ENCODE data around the gene ZKSCAN8. TPM values are rescaled to one million over a fixed set of nuclear protein-coding genes. Genes with fewer than 3 reads are reported as not detected.

ZKSCAN8 gene
- total and polyA plus RNA-seq, 2 donors (not counting 1 experiment from before 2014, with no cell fraction given) = 10.9 to 52.8 TPM

- H3K27me3 Mint-ChIP-seq = peaks cover 16% of the 10 kb centered on the region
- Histone ChIP-seq H3K4me2 (replicated peaks; ENCODE audit: low read depth, low read length, poor library complexity, severe bottlenecking) (no peak overlapping the region), H3K4me1 (ENCODE audit: control insufficient read depth in 2 of 2, insufficient read depth in 2 of 2, low read length in 2 of 2) (no peaks in the 10 kb centered on the region), H3K9ac (ENCODE audit: low read length) (no peak overlapping the region), H3K4me3 (ENCODE audit: control extremely low read depth in 1 of 5, extremely low read depth in 1 of 5, insufficient read depth in 1 of 5, low read depth in 2 of 5, low read length in 4 of 5) (no peak overlapping the region), H3K27ac (ENCODE audit: low read length in 2 of 2) (no peak overlapping the region), H4K20me1 (ENCODE audit: control insufficient read depth, insufficient read depth, low read length, poor library complexity, severe bottlenecking) (no peaks in the 10 kb centered on the region), H3K9me3 (ENCODE audit: control extremely low read depth in 1 of 3, control insufficient read depth in 2 of 3, insufficient read depth in 1 of 3, low read length in 2 of 3) (no peaks in the 10 kb centered on the region), H3K79me2 (ENCODE audit: control insufficient read depth, insufficient read depth, low read length) (no peaks in the 10 kb centered on the region), H3K36me3 (replicated peaks in 1 of 2; ENCODE audit: control extremely low read depth in 1 of 2, control insufficient read depth in 1 of 2, extremely low read depth in 1 of 2, insufficient read depth in 2 of 2, low read length in 1 of 2) (no peaks in the 10 kb centered on the region), H2AFZ (ENCODE audit: insufficient read depth, low read depth, low read length, poor library complexity, severe bottlenecking) (no peak overlapping the region), H3K27me3 (replicated peaks in 1 of 4; ENCODE audit: control extremely low read depth in 1 of 4, control insufficient read depth in 3 of 4, insufficient read depth in 4 of 4, low read length in 3 of 4) (peaks cover 0 to 11% (median 7%) of the 10 kb centered on the region in 4 experiments)
- H3K4me3 Mint-ChIP-seq = no peak overlapping the region
- no peaks in the 10 kb centered on the region for H3K9me3 Mint-ChIP-seq (ENCODE audit: insufficient read depth)
- ChIA-PET CTCF (no interaction called here), POLR2A (no interaction called here)
- TF ChIP-seq, protein P1, sequence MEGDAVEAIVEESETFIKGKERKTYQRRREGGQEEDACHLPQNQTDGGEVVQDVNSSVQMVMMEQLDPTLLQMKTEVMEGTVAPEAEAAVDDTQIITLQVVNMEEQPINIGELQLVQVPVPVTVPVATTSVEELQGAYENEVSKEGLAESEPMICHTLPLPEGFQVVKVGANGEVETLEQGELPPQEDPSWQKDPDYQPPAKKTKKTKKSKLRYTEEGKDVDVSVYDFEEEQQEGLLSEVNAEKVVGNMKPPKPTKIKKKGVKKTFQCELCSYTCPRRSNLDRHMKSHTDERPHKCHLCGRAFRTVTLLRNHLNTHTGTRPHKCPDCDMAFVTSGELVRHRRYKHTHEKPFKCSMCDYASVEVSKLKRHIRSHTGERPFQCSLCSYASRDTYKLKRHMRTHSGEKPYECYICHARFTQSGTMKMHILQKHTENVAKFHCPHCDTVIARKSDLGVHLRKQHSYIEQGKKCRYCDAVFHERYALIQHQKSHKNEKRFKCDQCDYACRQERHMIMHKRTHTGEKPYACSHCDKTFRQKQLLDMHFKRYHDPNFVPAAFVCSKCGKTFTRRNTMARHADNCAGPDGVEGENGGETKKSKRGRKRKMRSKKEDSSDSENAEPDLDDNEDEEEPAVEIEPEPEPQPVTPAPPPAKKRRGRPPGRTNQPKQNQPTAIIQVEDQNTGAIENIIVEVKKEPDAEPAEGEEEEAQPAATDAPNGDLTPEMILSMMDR (IDR thresholded peaks at IDR 0.05) = no peak
- no peak for TF ChIP-seq EZH2 (IDR thresholded peaks at IDR 0.05; ENCODE audit: borderline replicate concordance, insufficient read depth, low read depth, low read length, poor library complexity, severe bottlenecking)
- no peak overlapping the region for H3K27ac Mint-ChIP-seq
- no peaks in the 10 kb centered on the region for H3K4me1 Mint-ChIP-seq
- no peak for ATAC-seq (ENCODE audit: low read depth)
- intact Hi-C loops (cut with micrococcal nuclease) = no loop called here
- no peak for DNase-seq
- no CpG with 5 or more reads among the region's 2 CpGs for WGBS (ENCODE audit: insufficient coverage)
These were observed 30.3 kb downstream of the ZKSCAN8 start for GRCh38 chr6:28172006-28172405.

DNA sequence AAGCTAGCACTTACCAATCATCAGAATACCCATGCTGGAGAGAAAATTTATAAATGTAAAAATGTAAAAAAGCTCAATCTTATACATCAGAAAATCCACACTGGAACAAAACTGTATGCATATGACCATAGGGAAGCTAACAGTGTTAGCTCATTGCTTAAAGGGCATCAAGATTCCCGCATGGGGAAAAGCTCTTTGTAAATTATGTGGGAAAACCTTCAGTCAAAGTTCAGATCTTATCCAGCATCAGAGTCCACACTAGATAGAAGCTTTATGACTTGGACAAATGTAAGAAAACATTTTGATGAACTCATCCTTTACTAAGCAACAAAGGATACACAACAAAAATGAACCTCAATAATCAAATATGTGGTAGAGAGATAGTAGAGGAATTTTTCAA, 34.7 kb downstream of the ZKSCAN8 start:
- H3K79me2 ChIP-seq (ENCODE audit: control insufficient read depth, insufficient read depth, low read length) = no peaks in the 10 kb centered on the region
- ATAC-seq (ENCODE audit: low read depth) (no peak), DNase-seq (no peak)
- no peaks in the 10 kb centered on the region for H3K9me3 Mint-ChIP-seq (ENCODE audit: insufficient read depth)
- no peaks in the 10 kb centered on the region for H3K36me3 ChIP-seq (replicated peaks in 1 of 2; ENCODE audit: control extremely low read depth in 1 of 2, control insufficient read depth in 1 of 2, extremely low read depth in 1 of 2, insufficient read depth in 2 of 2, low read length in 1 of 2)
- H3K4me3 Mint-ChIP-seq = no peak overlapping the region
- H3K4me3 ChIP-seq (ENCODE audit: control extremely low read depth in 1 of 5, extremely low read depth in 1 of 5, insufficient read depth in 1 of 5, low read depth in 2 of 5, low read length in 4 of 5) = no peak overlapping the region
- intact Hi-C loops (cut with micrococcal nuclease) = no loop called here
- CTCF ChIA-PET = no interaction called here
- H3K27ac Mint-ChIP-seq = no peak overlapping the region
- H3K4me2 ChIP-seq (replicated peaks; ENCODE audit: low read depth, low read length, poor library complexity, severe bottlenecking) = no peak overlapping the region
- no peak overlapping the region for H3K9ac ChIP-seq (ENCODE audit: low read length)
- H3K9me3 ChIP-seq (ENCODE audit: control extremely low read depth in 1 of 3, control insufficient read depth in 2 of 3, insufficient read depth in 1 of 3, low read length in 2 of 3) = no peaks in the 10 kb centered on the region
- no peaks in the 10 kb centered on the region for H3K4me1 ChIP-seq (ENCODE audit: control insufficient read depth in 2 of 2, insufficient read depth in 2 of 2, low read length in 2 of 2)
- peaks cover 0 to 16% (median 4%) of the 10 kb centered on the region in 4 experiments for H3K27me3 ChIP-seq (replicated peaks in 1 of 4; ENCODE audit: control extremely low read depth in 1 of 4, control insufficient read depth in 3 of 4, insufficient read depth in 4 of 4, low read length in 3 of 4)
- no peak overlapping the region for H2AFZ ChIP-seq (ENCODE audit: insufficient read depth, low read depth, low read length, poor library complexity, severe bottlenecking)
- TF ChIP-seq, protein P1 (IDR thresholded peaks at IDR 0.05) = no peak
- TF ChIP-seq EZH2 (IDR thresholded peaks at IDR 0.05; ENCODE audit: borderline replicate concordance, insufficient read depth, low read depth, low read length, poor library complexity, severe bottlenecking) = no peak
- POLR2A ChIA-PET = no interaction called here
- WGBS (ENCODE audit: insufficient coverage) = no CpG with 5 or more reads among the region's 1 CpG
- peaks cover 37% of the 10 kb centered on the region for H3K27me3 Mint-ChIP-seq
- no peaks in the 10 kb centered on the region for H3K4me1 Mint-ChIP-seq
- no peaks in the 10 kb centered on the region for H4K20me1 ChIP-seq (ENCODE audit: control insufficient read depth, insufficient read depth, low read length, poor library complexity, severe bottlenecking)
- no peak overlapping the region for H3K27ac ChIP-seq (ENCODE audit: low read length in 2 of 2)
